COLO668 (cell line): Measurements from ENCODE around the gene CD93.

Source experiments
- DNase-seq: peaks from one replicate; lab custom pipeline; 2025; ENCODE audit not compliant: unreplicated experiment; lab: John Stamatoyannopoulos, UW

The CD93 gene

DNA sequence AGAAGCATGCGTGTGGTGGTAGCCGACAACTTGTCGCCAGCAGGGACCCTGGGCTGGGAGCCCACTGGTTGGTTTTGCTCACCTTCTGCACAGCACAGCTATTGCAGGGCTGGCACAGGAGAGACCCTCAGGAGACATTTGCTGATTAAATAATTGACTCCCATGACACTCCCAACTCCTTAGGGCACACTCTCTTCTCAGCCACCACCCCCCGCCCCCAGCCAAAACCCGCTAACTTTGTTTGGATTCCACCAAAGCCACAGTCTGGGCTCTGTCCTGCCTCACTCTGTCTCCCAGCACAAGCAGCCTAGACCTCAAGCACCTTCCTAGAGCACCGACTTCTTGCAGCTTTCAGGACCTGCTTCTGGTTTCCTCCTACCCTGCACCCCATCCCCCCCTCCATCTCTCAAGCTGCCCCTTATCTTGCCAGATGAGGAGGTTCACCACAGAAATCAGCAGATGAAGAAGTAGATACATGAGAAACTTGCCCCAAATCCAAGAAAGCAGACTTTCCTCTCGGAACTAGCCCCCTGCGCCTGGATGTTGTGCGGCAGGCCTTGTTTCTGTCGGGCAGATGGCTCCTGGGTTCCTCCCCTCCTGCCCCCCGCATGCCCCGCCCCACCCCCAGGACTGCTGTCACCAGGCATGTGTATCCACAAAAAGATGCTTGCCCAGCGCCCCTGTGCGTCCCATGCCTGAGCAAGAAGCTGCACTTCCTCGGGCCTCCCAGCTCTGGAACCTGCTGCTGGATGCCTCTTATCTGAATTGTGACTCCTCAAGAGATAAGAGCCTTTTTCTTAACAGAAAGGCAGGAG, 35.0 kb upstream of the CD93 start:
- no peak for DNase-seq

- no peak for DNase-seq
These were observed 34.1 kb upstream of the CD93 start for GRCh38 chr20:23120261-23120660.

GRCh38 chr20:23119456-23120216, 33.5 kb upstream of the CD93 start:
- no peak for DNase-seq

DNA sequence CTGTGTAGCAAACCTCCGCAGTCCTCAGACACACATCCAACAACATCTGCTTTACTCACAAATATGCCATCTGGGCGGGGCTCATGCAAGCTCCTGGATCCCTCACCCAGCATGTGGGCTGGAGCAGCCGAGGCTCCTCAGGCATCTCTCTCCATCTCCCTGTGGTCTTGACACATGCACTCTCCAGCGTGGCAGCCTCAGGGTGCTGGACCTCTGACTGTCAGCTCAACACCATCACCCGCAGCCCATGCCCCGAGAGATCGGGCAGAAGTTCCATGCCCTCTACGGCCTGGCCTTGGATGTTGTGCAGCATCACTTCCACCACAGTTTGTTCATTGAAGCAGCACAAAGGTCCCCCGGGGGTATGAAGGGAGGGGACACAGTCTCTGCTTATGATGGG, 32.6 kb upstream of the CD93 start:
- DNase-seq, result no peak

DNA sequence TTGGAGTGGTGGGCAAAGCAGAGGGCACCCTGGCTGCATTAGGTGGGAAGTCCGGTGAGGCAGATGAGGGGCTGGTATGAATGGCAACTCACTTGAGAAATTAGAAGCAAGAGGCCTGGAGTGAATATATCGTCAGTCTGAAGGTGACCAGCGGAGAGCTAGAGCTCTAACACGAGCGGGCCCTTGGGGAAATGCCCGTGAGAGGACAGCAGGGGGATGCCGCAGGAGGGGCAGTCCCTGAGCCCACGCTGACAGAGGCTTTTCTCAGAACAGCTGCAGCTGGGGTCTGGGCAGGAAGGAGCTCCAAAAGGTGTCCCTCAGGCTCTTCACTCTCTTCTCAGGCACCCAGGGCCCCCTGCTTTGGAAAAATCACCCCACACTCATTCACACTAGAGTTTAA, 32.0 kb upstream of the CD93 start:
- no peak for DNase-seq

DNA sequence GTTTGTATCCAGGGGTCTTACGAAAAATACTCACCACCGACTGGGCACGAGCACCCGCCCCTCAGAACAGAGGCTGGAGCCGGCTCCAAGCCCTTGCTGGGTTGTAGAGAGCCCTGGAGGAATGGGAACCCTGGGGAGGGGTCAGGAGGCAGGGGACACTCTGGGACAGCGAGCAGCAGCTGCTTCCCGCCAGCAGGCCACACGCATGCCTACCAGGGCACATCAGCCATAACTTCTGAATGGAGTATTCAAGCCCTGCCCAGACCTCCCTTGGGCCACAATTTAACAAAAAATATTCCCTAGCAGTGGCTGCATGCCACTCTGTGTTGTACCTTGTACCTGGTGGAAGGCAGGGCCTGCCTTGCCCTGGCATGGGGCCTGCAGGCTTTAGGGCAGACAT, 31.6 kb upstream of the CD93 start:
- DNase-seq, result no peak

DNA sequence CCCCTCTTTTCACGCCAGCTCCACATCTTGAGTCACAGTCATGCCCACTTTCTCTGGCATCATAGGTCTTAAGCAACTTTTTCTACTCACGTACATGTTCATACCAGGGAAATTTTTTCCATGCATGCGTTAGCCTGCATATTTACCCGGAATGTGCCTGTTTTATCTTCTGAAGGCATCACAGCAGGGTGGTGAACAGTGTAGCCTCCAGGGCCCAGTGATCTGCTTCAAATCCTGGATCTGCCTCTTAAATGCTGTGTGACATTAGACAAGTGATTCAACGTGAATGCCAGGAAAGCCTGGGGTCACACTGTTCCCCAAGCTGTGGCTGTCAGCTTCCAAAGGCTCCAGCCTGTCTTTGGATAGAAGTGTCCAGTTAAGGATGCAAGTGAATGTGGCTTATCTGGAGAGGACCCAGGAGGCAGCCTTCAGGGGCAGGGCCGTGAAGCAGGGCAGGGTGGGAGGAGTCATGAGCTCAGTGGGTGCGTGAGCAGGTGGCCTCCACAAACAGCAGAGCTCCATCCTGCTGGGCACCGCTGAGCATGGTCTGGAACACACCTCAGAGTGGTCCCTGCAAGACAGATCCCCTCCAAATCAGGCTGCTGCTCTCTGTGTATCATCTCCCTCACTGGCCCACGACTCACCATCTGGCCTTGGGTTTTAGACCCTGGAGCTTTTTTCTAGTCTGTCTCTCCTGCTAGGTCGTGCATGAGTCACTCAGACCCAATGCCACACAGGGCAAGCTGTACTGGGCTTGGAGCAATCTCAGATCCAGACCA, 30.4 kb upstream of the CD93 start:
- no peak for DNase-seq

- DNase-seq, result no peak
These were observed 29.7 kb upstream of the CD93 start for GRCh38 chr20:23115822-23116221.

- no peak for DNase-seq
These were observed 28.4 kb upstream of the CD93 start for GRCh38 chr20:23114448-23115082.

DNA sequence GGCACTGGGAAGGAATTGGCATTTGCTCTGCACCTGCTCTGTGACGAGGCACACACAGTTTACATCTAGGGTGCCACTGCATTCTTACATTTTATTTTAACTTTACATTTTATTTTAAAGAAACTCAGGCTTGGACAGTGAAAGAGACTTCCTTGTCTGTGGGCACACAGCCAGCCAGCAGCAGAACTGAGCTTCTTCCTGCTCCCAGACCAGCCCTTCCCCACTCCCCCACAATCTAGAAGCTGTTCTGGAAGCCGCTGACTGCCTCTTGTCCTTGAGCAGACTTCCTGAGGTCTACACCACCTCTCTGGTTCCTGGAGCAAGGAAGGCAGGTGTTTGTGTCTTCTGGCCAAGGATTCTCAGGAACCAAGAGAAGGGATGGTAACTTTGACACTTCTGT, 27.9 kb upstream of the CD93 start:
- DNase-seq, result no peak

DNA sequence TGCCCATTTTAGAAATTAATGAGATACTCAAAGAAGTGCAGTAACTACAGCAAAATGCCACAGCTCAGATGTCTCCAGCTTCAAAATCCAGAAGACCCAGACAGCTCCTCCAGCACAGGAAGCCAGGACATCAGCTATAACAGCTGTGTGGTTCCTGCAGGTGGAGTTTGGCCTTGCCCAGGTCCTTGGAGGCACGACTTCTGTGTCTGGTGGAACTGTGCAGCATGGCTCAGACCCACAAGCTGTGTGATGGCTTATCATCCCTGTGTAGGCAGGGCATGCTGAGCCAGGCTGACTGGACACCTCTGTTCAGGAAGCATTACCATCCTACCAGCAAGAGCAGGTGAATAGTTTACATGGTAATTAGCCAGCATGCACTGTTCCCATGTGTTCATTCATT, 26.5 kb upstream of the CD93 start:
- DNase-seq, result no peak

DNA sequence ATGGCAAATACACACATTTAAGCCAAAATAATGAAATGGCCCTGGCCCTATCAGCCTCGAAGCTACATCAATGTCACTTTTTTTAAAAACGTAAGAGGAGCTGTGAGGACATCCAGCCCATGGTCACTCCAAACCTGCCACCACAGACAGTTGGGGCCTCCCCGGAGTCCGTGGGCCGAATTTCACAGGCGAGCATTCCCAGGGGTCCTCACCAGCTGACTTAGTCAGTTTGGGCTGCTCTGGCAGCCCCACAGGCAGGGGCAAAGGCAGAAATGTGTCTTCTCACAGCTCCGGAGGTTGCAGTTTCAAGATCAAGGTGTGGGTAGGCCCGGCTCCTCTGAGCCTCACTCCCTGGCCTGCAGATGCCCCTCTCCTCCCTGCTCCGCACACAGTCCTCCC, 25.8 kb upstream of the CD93 start:
- no peak for DNase-seq

DNA sequence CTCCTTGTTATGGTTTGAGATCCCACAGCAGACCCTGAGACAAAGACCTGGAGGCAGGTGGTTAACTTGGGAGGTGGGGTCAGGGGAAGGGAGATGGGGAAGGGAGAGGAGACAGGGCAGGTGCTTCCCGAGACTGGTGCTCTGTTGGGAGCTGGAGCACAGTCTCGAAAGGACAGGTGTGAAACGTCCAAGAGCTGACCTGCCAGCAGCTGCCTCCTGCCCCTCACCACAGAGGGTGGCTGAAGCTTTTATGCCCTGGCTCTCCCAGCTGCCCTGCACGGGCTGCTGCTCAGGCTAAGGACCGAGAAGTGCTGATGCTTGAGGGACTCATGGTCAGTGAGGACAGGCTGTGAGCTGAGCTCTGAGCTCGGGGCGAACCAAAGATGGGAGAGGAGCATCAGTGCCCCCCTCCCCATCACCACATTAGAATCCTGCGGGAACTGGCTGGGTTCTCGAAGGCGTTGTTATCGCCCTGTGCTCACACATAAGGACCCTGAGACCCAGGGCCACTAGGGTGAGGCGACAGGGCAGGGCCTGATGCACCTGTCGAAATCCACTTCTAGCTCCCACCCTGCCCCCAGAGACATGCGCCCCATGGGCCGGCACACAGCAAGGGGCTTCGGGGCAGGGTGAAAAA, 25.3 kb upstream of the CD93 start:
- no peak for DNase-seq

- no peak for DNase-seq
These were observed 22.7 kb upstream of the CD93 start for GRCh38 chr20:23108871-23109270.

GRCh38 chr20:23107466-23107865, 21.3 kb upstream of the CD93 start:
- DNase-seq, result no peak

DNA sequence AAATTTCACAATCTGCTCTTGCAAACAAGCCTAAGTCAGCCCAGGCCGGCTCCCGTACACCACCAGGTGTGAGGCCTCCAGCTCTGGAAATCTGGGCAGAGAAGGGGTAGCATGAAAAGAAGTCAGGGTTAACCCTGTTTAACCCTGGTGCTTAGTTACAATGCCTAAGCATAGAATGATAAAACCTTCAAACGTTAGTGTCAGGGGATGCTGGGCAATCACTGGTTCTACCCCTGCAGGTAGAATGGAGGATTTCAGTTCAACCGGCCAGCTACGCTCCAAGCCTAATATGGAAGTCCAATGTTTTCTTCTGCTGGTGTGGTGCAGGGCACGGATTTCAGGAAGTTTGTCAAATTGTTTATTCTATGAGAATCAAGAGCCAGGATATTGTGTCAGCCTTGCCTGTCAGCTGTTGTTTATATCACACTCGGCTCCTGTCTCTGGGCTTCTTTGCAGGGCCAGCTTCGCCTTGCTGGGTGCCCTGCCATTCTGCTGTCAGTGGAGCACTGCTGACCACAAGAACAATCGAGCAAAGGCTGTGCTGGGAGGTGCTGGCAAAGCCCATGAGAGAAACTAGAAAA, 20.2 kb upstream of the CD93 start:
- no peak for DNase-seq

GRCh38 chr20:23105193-23105592, 19.1 kb upstream of the CD93 start:
- no peak for DNase-seq

DNA sequence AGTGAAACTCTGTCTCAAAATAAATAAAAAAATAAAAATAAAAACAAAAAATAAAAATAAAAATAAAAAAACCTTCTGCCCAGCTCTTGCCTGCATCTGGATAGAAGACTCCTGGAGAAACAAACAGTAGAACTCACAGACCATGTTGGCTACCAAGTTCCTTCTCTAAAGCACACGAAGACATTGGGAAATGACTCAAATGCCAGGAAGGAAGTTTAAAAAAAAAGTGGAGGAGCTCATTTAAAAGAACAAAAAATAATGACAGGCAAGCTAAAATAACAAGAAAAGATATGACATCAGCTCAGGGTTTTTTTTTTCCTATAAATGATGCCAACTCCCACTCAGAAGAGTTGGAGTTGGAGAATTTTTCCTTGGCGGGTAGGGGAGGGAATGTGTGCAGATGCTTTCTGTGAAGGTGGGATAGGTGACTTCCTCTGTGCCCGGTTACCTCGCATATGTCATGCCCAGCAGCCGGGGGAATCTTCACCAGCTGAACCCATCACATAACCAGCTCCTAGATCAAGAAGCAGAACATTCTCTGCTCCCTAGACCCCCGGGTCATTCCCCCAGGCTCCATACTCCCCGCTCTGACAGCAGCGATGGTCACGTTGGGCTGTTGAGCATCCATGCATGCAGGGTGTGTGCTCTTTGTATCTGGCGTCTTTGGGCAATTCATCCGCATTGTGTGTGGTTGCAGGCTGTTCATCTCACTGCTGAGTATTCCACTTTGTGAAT, 17.3 kb upstream of the CD93 start:
- no peak for DNase-seq

DNA sequence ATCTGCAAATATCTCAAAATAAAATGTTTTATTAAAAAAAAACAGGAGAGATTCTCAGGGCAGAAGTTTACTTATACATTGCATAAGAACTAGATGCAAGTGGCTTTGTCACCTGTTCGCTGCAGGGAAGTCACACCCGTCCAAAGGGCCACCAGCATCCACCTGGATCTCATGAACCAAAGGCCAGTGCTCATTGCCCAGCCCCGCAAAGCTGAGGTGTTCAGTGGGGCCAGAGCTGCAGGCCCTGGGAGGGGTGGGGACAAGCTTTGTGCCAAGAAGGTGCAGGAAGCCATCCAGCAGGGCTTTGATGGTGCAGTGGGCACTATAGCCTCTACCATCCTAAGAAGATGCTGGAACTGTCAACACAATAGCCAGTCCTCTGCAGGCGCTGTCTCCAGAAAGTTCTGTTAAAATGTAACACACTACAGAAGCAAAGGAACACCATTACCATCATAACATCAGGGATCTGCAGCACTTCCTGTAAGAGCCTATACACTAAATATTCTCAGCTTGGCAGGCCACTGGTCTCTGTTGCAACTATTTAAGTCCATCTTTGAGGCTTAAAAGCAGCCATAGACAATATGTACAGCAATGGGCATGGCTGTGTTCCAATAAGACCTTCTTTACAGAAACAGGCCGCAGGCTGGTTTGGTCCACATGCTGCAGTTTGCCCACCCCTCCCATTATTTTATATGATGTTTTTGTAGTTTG, 15.7 kb upstream of the CD93 start:
- DNase-seq, result no peak
